IPS DF 6.9 (cell line): Measurements from ENCODE around the gene COQ10A.

ENCODE experiments used
- DNase-seq: peaks from one replicate; pipeline ENCODE4 v3.0.0-alpha.2; 2013; ENCODE audit warnings: low read depth, low spot score
- H3K27ac ChIP-seq: one replicate; pipeline ENCODE4 v1.5.1; 2013; ENCODE audit warnings: low read length, control low read depth
- H3K27me3 ChIP-seq: 2 replicates; pipeline ENCODE4 v1.6.1; 2013; ENCODE audit warnings: mild to moderate bottlenecking, low read length; ENCODE audit not compliant: control insufficient read depth, insufficient read depth
- H3K36me3 ChIP-seq: 2 replicates; pipeline ENCODE4 v1.6.1; 2013; ENCODE audit warnings: low read length; ENCODE audit not compliant: control insufficient read depth, insufficient read depth
- H3K4me1 ChIP-seq: 2 replicates; pipeline ENCODE4 v1.6.1; 2013; ENCODE audit warnings: low read length; ENCODE audit not compliant: control insufficient read depth, insufficient read depth
- H3K4me3 ChIP-seq: 2 replicates; pipeline ENCODE4 v1.5.1; 2013; ENCODE audit warnings: mild to moderate bottlenecking, low read length
- H3K9me3 ChIP-seq: 2 replicates; pipeline ENCODE4 v1.6.1; 2013; ENCODE audit warnings: low read length, inconsistent platforms; ENCODE audit not compliant: control insufficient read depth, insufficient read depth
- WGBS: extraction: QIAGEN DNeasy Blood & Tissue Kit; methylation state at CpG from one replicate; pipeline ENCODE4 v1.1.7; 2013; ENCODE audit warnings: mixed read lengths, missing lambda C conversion rate; ENCODE audit not compliant: insufficient read length, insufficient coverage; 5-methylcytosine and 5-hydroxymethylcytosine counted together

Gene COQ10A

GRCh38 chr12:56311003-56311402 lies 44.3 kb downstream of the COQ10A start:
- Histone ChIP-seq H3K27me3 (no peaks in the 10 kb centered on the region), H3K27ac (no peak overlapping the region), H3K36me3 (peaks cover 18% of the 10 kb centered on the region; the same call in 1 of the 2 replicates), H3K4me1 (no peaks in the 10 kb centered on the region), H3K9me3 (no peaks in the 10 kb centered on the region), H3K4me3 (no peak overlapping the region)
- no peak for DNase-seq
- WGBS: no CpG with 5 or more reads among the region's 12 CpGs

GRCh38 chr12:56315249-56315621 lies 48.5 kb downstream of the COQ10A start:
- Histone ChIP-seq H3K27me3 (no peaks in the 10 kb centered on the region), H3K36me3 (peaks cover 11% of the 10 kb centered on the region; the same call in 1 of the 2 replicates), H3K4me1 (no peaks in the 10 kb centered on the region), H3K27ac (no peak overlapping the region), H3K9me3 (no peaks in the 10 kb centered on the region), H3K4me3 (peak overlapping the region; percentile 80)
- DNase-seq: no peak
- no CpG with 5 or more reads among the region's 11 CpGs for WGBS

GRCh38 chr12:56315622-56316473 lies 49.1 kb downstream of the COQ10A start, which contains the start of gene CNPY2:
TSS of gene CNPY2 (minus strand) at chr12:56315988. CDS start at chr12:56315217, 771 bp downstream.
- no CpG with 5 or more reads among the region's 62 CpGs for WGBS

GRCh38 chr12:56317675-56318074 lies 50.9 kb downstream of the COQ10A start:
- H3K36me3 ChIP-seq: peaks cover 5% of the 10 kb centered on the region; the same call in 1 of the 2 replicates
- no peaks in the 10 kb centered on the region for H3K4me1 ChIP-seq
- 100% methylated on average over 1 of the region's 3 CpGs for WGBS
- no peak overlapping the region for H3K4me3 ChIP-seq
- no peak for DNase-seq
- H3K9me3 ChIP-seq: no peaks in the 10 kb centered on the region
- H3K27ac ChIP-seq: no peak overlapping the region
- no peaks in the 10 kb centered on the region for H3K27me3 ChIP-seq

More at GRCh38 chr12:56315622-56316473, 49.1 kb downstream of the COQ10A start, which contains the start of gene CNPY2:
- H3K4me3 ChIP-seq: peak within 1 kb of the TSS; percentile 80
- H3K27me3 ChIP-seq: no peaks in the 10 kb centered on the region
- no peak within 1 kb of the TSS for H3K27ac ChIP-seq
- no peaks in the 10 kb centered on the region for H3K9me3 ChIP-seq
- H3K36me3 ChIP-seq: peaks cover 8% of the 10 kb centered on the region; the same call in 1 of the 2 replicates
- H3K4me1 ChIP-seq: no peaks in the 10 kb centered on the region
- peak; percentile 92 for DNase-seq
